Measurements from ENCODE around the gene HLA-E.

DNA sequence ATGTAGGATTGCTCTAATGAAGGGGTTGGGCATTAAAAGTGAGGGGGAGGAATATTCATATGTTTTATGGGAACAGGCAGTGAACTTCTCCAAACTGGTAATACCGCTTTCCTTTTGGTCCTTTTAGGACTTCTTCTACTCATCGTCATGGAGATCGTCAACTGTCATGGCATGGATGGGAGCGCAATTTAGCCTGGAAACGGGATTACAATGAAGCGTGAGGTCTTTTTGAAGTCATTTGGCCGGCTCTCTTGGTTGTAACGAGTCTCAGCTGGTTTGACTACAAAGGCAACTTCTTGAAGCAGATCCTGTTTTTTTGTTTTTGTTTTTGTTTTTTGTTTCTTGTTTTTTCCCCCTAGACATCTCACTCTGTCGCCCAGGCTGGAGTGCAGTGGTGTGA is 1.4 kb upstream of the HLA-E start:
- TF ChIP-seq, protein P1, sequence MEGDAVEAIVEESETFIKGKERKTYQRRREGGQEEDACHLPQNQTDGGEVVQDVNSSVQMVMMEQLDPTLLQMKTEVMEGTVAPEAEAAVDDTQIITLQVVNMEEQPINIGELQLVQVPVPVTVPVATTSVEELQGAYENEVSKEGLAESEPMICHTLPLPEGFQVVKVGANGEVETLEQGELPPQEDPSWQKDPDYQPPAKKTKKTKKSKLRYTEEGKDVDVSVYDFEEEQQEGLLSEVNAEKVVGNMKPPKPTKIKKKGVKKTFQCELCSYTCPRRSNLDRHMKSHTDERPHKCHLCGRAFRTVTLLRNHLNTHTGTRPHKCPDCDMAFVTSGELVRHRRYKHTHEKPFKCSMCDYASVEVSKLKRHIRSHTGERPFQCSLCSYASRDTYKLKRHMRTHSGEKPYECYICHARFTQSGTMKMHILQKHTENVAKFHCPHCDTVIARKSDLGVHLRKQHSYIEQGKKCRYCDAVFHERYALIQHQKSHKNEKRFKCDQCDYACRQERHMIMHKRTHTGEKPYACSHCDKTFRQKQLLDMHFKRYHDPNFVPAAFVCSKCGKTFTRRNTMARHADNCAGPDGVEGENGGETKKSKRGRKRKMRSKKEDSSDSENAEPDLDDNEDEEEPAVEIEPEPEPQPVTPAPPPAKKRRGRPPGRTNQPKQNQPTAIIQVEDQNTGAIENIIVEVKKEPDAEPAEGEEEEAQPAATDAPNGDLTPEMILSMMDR (IDR thresholded peaks at IDR 0.05; ENCODE audit: insufficient read depth, low read length, poor library complexity, severe bottlenecking) = no peak
- no peak for TF ChIP-seq EZH2phosphoT487 (conservative IDR thresholded peaks at IDR 0.05; ENCODE audit: low read length)

Measured in SU-DHL-6 (cell line).